Measurements from ENCODE around the gene LPA. TPM values are rescaled to one million over a fixed set of nuclear protein-coding genes. Genes with fewer than 3 reads are reported as not detected.

LPA gene
- total and polyA plus RNA-seq, 2 of the 8 experiments (the other 6 are each of a cell fraction or from before 2014, with no cell fraction given), result 0.39 TPM; not detected in 1

- no peak overlapping the region for H3K4ac ChIP-seq (replicated peaks; ENCODE audit: insufficient read length, low read depth, low read length)
- H3K14ac ChIP-seq (ENCODE audit: insufficient read length), result no peak overlapping the region
- H2AK5ac ChIP-seq (ENCODE audit: low read depth, low read length), result no peak overlapping the region
- H3K4me3 ChIP-seq (ENCODE audit: extremely low read depth in 1 of 4, insufficient read depth in 2 of 4, low read depth in 3 of 4, low read length in 4 of 4), result no peak overlapping the region
- H3K9ac ChIP-seq (replicated peaks in 1 of 4; ENCODE audit: extremely low read depth in 1 of 4, low read depth in 3 of 4, low read length in 3 of 4), result no peak overlapping the region
- H3K18ac ChIP-seq (ENCODE audit: extremely low read depth, low read length), result no peak overlapping the region
- H2BK20ac ChIP-seq (ENCODE audit: low read length), result no peak overlapping the region
- DNase-seq (ENCODE audit: low read depth in 1 of 2, low spot score in 2 of 2), result no peak
- no peak overlapping the region for H4K5ac ChIP-seq (ENCODE audit: insufficient read length, low read depth, low read length)
- H3K9me3 ChIP-seq (ENCODE audit: insufficient read depth in 2 of 2, low read depth in 1 of 2, low read length in 1 of 2), result peaks cover 20 to 50% of the 10 kb centered on the region in 2 experiments
- H4K20me1 ChIP-seq (replicated peaks in 1 of 2; ENCODE audit: control insufficient read depth in 1 of 2, insufficient read depth in 2 of 2, low read length in 2 of 2), result no peaks in the 10 kb centered on the region
- H3K27me3 ChIP-seq (replicated peaks in 1 of 4; ENCODE audit: control insufficient read depth in 3 of 4, extremely low read depth in 1 of 4, insufficient read depth in 3 of 4, low read length in 3 of 4), result no peaks in the 10 kb centered on the region
- 80% methylated on average over 4 of the region's 4 CpGs; no CpG with 5 or more reads in 1 of the 2 experiments for WGBS, 2 experiments (ENCODE audit: extremely low coverage in 1 of 2, insufficient coverage in 1 of 2, insufficient read length in 1 of 2, insufficient replicate concordance in 2 of 2, low coverage in 1 of 2, low lambda C conversion rate in 2 of 2, missing lambda C conversion rate in 1 of 2)
- H2BK120ac ChIP-seq (replicated peaks; ENCODE audit: low read depth, low read length), result no peak overlapping the region
- POLR2A ChIA-PET (ENCODE audit: partially characterized antibody), result no interaction called here
- no peak overlapping the region for H4K8ac ChIP-seq (ENCODE audit: extremely low read depth, insufficient read depth, low read length)
- H2BK15ac ChIP-seq (ENCODE audit: low read length), result no peak overlapping the region
- no peak overlapping the region for H2BK5ac ChIP-seq (ENCODE audit: low read depth, low read length)
- H2AFZ ChIP-seq (ENCODE audit: low read length), result no peak overlapping the region
- no peaks in the 10 kb centered on the region for H3K4me1 ChIP-seq (replicated peaks in 1 of 4; ENCODE audit: control insufficient read depth in 3 of 4, insufficient read depth in 4 of 4, low read length in 3 of 4)
- H3K27ac ChIP-seq (ENCODE audit: low read depth, low read length), result no peak overlapping the region
- no peaks in the 10 kb centered on the region for H3K23me2 ChIP-seq (ENCODE audit: low read depth, low read length)
- no peak for FAIRE-seq
- H3K36me3 ChIP-seq (ENCODE audit: control insufficient read depth in 2 of 4, insufficient read depth in 4 of 4, low read length in 3 of 4), result no peaks in the 10 kb centered on the region
- no peak overlapping the region for H3K56ac ChIP-seq (replicated peaks; ENCODE audit: insufficient read length, low read depth, low read length)
- no peak overlapping the region for H2BK12ac ChIP-seq (ENCODE audit: low read depth, low read length)
- H3K79me1 ChIP-seq (ENCODE audit: low read depth, low read length), result no peaks in the 10 kb centered on the region
- no peak overlapping the region for H3K4me2 ChIP-seq (ENCODE audit: insufficient read depth in 1 of 2, low read depth in 2 of 2, low read length in 2 of 2)
- H3K79me2 ChIP-seq (ENCODE audit: control insufficient read depth in 1 of 2, insufficient read depth in 2 of 2, low read length in 2 of 2), result no peaks in the 10 kb centered on the region
- no peak overlapping the region for H3K23ac ChIP-seq (ENCODE audit: insufficient read length)
- H4K91ac ChIP-seq (replicated peaks; ENCODE audit: insufficient read length, low read length), result no peak overlapping the region
- CTCF ChIA-PET (ENCODE audit: partially characterized antibody), result interaction anchor here (0.9 kb wide), 1 partner anchor 9 kb away, joined by 3 read pairs; no protein-coding TSS in a partner anchor
- TF ChIP-seq ZNF274 (IDR thresholded peaks at IDR 0.05; ENCODE audit: borderline replicate concordance, extremely low read depth, low read length) (no peak), YY1 (IDR thresholded peaks at IDR 0.05; ENCODE audit: low read depth, low read length) (no peak), JUND (IDR thresholded peaks at IDR 0.05; ENCODE audit: low read length) (no peak), JUN (IDR thresholded peaks at IDR 0.05; ENCODE audit: low read depth, low read length) (no peak), EP300 (IDR thresholded peaks at IDR 0.05; ENCODE audit: borderline replicate concordance in 1 of 2, low read depth in 2 of 2, low read length in 2 of 2) (no peak), TCF12 (IDR thresholded peaks at IDR 0.05; ENCODE audit: low read depth, low read length) (no peak), KDM5A (IDR thresholded peaks at IDR 0.05; ENCODE audit: low read length) (no peak), MAFK (IDR thresholded peaks at IDR 0.05; ENCODE audit: low read depth, low read length) (no peak), SIN3A (conservative IDR thresholded peaks at IDR 0.05 in 1 of 2, IDR thresholded peaks at IDR 0.05 in 1 of 2; ENCODE audit: low read depth in 1 of 2, low read length in 2 of 2) (no peak), SUZ12 (IDR thresholded peaks at IDR 0.05; ENCODE audit: low read length) (no peak), SP4 (IDR thresholded peaks at IDR 0.05; ENCODE audit: low read length) (no peak), USF2 (IDR thresholded peaks at IDR 0.05; ENCODE audit: low read length) (no peak), TEAD4 (IDR thresholded peaks at IDR 0.05; ENCODE audit: low read depth, low read length) (no peak), CBX5 (IDR thresholded peaks at IDR 0.05; ENCODE audit: low read depth, low read length) (no peak)
These were observed 90.1 kb downstream of the LPA start for GRCh38 chr6:160573943-160574342.
